K562 (cell line): ENCODE results near the gene CCDC136.

Experiments
- MAZ ChIP-seq, 2 experiments: fragments of 450-650 bp in 1 of 2; sonication (generic) in 1 of 2; formaldehyde crosslinking; IDR thresholded peaks in 1 of 2; conservative IDR thresholded peaks in 1 of 2; 2 replicates each; pipeline versions ENCODE4 v1.4.0 to v1.5.0; 2020; ENCODE audit warnings: mild to moderate bottlenecking in 1 of 2, missing genetic modification reagents in 1 of 2
- NKRF ChIP-seq: fragments of 450-650 bp; IDR thresholded peaks from 2 replicates; pipeline ENCODE4 v1.6.1; 2016; ENCODE audit warnings: borderline replicate concordance

- no peak for TF ChIP-seq MAZ (CRISPR knock-in tag; conservative IDR thresholded peaks at IDR 0.05 in 1 of 2, IDR thresholded peaks at IDR 0.05 in 1 of 2)
- no peak for TF ChIP-seq NKRF
These were observed 49.5 kb downstream of the CCDC136 start for GRCh38 chr7:128841171-128841690.
